Superior temporal gyrus (tissue), 1 donor: ENCODE results near the gene TPSB2.
"Not testable (repeated sequence)": the region's sequence is repeated elsewhere in the genome, so short reads cannot be mapped to it uniquely, and the experiment has no call there.

Experiments used
- DNase-seq: peaks from one replicate; pipeline ENCODE4 v3.0.0-alpha.2; 2016; ENCODE audit errors: extremely low spot score

The TPSB2 gene

DNA sequence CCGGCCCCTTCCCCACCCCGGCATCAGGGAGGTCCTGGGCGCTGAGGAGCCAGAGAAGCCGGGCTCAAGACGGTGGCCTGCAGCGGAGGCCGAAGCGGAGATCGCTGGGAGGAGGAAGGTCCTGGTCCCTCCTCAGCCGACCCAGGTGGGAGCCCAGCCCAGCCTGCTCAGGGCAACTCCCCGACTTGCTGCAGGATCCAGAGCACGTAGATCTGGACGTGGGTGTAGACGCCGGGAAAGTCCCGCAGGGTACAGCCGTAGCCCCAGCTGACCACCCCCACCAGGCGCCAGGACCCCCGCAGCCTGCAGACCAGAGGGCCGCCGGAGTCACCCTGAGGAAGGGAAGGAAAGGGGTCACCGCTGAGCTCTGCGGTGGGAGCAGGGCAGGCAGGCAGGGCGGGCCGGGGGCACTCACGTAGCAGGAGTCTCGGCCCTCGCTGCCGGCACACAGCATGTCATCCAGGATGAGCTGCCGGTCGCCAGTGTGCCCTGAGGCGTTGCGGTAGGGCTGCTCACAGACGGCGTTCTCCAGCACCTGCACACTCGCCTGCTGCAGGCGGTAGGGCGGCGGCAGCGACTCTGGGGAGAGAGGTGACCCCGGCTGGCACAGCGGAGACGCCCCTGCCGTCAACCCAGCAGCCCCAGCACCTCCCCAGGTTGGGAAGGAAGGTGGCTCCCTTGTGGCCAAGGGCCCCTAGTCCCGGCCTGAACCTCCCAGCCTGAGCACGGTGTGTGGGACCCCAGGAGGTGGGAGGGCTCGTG is 31.3 kb upstream of the TPSB2 start:
- DNase-seq = no peak

DNA sequence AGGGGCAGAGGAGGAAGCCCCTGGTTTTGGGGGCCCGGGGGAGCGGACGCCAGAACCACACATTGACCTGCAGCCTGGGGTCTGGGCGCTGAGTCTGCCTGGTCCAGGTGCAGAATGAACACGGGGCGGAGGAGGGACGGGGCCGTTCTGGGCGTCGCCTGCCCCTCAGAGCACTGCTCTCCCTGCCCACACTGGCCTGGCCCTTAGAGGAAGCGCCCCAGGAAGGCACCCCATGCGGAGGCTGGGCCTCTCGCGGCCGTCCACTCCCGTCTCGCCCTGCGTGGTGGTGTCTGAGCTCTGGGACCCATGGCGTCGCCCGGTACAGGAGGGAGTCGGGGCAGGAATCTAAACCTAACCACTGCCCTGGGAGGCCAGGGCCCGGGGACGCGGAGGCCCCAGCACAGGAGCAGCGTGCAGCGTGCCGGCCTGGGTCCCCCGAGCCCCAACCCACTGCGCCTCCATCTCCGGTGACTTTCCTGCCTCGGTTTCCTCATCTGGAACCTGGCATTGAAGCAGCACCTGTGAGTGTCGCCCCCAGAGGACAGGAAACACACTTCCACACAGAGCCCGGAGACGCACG is 30.2 kb upstream of the TPSB2 start:
- no peak for DNase-seq

DNA sequence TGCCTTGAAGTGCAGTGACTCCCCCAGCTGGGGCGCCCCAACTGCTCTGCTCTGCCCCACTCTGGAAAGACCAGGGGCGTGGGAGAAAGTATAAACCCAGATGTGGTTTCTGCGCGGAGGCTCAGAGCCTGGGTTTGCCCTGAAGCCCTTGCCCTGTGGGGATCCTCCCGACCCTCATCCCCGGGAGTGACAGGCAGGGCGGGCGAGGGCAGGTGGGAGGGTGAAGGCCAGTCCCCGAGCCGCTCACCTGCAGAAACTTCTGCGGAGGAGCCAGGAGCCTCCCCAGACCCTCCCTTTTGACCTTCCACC is 29.7 kb upstream of the TPSB2 start:
- DNase-seq = no peak

DNA sequence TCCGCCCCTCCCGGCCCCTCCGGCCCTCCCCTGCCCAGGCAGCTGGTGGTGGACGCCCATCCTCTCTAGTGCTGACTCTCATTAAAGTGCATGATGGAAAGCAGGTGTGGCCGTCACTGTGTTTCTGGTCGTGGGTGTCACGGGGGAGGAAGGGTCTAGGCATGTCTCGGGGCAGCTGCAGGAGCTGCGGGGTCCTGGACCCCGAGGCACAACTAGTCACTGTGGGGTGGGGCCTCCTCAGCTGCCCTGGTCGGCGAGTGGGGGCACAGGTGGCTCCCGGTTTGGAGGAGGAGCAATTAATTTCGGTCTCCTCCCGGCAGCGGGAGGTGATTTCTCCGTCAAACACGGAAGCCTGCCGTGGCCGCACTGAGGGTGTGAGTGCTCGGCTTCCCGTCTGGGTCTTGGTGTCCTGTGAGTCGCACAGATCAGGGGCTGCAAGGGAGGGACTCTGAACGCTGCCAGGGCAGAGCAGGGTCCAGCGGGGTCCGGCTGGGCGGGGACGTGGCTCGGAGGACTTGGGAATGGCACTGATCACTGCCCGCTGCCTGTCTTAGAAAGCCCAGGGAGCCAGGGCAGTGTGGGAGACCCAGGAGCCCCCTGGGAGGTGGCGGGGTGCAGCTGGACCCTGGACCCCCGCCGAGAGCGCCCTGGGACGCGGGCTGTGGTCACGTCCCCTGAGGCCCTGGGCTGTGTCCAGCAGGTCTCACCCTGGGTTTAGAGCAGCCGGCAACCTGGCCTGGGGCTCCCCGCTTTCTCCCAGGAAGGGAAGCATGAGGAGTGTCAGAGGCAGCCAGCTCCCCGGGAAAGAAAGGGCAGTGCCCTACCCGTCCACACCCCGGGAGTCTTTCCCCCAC is 29.1 kb upstream of the TPSB2 start:
- DNase-seq = no peak

DNA sequence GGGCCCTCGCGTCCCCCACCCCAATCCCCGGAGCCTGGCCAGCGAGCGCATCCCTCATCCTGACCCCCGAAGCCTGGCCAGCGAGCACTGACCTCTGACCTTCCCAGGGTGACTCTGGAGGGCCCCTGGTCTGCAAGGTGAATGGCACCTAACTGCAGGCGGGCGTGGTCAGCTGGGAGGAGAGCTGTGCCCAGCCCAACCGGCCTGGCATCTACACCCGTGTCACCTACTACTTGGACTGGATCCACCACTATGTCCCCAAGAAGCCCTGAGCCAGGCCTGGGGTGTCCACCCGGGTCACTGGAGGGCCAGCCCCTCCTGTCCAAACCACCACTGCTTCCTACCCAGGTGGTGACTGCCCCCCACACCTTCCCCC is 28.2 kb upstream of the TPSB2 start:
- no peak for DNase-seq

DNA sequence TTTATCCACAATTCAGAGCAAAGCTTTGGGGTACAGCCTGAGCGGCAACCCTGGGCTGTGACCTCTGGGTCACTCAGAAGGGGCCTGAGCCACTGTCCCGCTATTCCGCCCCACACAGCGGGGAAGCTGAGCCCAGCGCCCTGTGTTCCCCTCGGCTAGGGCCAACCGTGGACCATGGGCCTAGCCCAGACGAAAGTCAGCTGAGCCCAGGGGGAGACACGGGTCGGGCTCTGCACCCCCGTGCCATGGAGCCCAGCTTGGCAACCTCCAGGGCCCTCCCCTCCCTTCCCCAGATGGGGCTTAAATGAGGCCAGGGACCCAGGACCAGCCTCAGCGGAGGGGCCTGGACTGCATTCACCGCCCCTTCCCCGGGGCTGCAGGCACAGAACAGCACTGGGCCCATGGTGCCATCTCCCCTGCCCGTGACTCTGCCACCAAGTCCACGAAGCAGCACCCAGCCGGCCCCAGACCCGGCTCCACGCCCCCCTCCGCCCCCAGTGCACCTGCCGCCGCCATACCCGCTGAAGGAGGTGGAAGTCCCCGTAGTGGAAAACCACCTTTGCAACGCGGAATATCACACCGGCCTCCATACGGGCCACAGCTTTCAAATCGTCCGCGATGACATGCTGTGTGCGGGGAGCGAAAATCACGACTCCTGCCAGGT is 27.7 kb upstream of the TPSB2 start:
- DNase-seq = no peak

DNA sequence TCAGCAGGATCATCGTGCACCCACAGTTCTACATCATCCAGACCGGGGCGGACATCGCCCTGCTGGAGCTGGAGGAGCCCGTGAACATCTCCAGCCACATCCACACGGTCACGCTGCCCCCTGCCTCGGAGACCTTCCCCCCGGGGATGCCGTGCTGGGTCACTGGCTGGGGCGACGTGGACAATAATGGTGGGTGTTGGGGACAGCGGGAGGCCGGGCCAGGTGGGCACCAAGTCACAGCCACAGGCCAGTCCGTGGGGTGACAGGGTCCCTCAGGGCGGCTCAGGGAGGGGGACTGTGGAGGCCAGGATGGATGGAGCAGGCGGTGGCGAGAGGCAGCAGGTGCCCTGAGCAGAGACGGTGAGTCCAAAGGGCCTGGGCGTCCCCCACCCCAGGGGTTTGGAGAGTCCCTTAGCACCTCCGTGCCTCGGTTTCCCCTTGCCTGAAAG is 26.9 kb upstream of the TPSB2 start:
- no peak for DNase-seq

DNA sequence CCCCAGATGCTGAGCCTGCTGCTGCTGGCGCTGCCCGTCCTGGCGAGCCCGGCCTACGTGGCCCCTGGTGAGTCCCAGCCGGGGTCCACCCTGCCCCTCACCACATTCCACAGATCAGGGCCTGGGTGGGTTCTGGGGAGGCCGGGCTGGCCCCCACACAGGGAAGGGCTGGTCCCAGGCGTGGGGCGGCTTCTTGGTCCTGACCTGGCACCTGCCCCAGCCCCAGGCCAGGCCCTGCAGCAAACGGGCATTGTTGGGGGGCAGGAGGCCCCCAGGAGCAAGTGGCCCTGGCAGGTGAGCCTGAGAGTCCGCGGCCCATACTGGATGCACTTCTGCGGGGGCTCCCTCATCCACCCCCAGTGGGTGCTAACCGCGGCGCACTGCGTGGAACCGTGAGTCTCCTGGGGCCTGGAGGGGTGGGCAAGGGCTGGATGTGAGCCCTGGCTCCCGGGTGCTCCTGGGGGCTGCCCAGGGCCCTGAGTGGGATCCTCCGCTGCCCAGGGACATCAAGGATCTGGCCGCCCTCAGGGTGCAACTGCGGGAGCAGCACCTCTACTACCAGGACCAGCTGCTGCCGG is 26.4 kb upstream of the TPSB2 start:
- not testable (repeated sequence) for DNase-seq

DNA sequence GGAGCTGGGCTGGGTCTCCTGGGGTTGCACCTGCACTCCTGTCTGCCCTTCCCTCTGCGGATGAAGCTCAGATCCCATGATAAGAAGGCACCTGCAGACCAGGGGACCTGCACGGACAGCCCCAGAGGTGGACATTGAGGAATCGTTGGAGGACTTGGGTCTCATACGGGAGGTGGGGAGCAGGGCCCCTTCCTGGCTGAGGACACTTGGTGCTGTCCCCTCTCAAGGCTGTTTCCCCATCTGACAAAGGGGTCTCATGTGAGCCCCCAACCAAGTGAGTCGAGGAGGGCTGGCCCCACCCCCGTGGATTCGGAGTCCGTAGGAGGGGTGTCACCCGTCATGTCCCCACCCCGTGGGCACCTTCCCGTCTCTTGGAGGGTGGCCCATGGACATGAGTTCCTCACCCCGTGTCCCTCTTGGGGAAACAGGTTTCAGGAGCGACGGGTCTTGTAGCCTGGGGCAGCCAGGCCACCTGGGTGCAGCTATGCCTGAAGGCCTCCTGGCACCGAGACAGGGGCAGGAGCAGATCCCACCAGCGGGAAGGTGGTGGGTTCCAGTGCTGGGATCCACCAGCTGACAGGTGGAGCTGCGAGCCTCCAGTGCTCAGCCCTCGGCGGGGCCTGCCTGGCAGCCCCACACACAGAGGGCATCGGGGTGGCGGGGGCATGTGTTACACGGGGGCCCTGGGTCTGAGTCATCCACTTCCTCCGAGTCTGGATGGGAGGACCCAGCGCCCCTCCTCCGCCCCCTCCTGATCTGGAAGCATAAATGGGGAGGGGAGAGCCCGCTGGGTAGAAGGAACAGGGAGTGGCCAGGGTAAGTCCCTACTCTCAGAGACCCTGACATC is 25.5 kb upstream of the TPSB2 start, which contains the start of gene TPSD1:
Gene TPSD1, plus strand, starts transcription at position 794 of the 847 bp plus-strand sequence. CDS start 212 bp downstream, outside the sequence.
- not testable (repeated sequence) for DNase-seq

DNA sequence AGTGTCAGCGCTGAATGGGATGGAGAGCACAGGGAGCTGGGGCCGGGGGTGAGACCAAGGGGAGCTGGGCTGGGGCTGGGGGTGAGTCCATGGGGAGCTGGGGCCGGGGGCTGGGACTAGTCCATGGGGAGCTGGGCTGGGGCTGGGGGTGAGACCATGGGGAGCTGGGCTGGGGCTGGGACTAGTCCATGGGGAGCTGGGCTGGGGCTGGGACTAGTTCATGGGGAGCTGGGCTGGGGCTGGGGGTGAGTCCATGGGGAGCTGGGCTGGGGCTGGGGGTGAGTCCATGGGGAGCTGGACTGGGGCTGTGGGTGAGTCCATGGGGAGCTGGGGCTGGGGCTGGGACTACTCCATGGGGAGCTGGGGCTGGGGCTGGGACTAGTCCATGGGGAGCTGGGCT is 24.8 kb upstream of the TPSB2 start:
- not testable (repeated sequence) for DNase-seq

DNA sequence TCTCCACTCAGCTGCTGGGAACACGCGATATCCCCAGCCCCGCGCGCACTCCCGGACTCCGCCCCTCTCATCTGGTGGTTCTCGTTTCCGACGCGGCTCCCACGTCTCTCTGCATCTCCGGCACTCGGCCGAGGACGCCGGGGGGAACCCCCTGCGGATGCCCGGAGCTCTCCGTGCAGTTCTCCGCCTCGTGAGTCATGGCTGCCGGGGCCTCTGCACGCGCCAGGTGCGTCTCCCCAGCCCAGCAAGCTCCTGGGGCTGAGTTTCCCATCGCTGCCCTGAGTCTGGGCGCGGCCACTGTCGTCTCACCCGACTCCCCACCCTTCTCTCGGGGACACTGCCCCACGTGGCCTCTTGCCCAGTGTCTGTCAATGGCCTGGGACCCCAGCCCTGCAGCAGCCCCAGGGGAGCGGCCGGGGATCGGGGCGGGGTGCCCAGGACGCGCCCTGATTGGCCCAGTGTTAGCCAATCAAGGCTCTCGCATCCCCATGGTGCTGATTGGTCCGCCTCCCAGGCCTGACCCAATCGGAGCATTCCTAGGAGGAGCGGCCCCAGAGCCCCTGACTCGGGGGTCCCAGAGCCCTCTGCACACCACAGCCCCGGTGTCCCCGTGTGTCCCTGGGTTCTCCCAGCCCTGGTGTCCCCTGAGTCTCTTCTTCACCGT is 23.8 kb upstream of the TPSB2 start:
- not testable (repeated sequence) for DNase-seq

DNA sequence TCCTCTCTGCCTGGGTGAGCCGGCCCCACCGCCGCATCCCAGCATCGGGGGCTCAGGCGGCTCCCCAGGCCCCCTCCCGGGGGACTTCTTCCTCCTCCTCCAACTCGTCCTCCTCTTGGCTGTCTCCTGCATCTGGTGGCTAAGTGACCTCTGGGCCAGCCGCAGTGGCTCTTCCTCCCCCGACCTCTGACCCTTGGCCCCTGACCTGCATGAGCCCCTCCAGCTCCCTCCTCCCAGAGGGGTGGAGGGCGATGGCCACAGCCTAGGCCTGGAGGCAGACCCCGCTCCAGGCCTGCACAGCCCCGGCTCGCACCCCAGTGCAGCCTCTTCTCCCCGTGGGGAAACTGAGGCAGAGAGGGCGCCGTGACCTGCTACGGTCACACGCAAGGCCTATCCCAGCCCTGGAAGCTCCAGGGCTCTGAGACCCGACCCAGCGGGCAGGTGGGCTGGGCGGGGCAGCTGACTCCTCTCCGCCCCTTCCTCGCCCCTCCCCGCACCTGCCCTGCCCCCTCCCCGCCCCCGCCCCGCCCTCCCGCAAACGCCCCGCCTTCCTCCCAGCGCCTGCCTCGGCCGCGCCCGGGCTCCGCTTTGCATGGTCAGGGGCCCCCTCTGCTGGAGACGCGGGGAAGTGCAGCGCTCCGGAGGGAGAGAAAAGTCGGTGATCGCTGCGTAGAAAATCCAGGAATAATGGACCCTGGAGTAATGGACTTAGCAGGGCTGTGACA is 19.2 kb upstream of the TPSB2 start:
- DNase-seq = not testable (repeated sequence)

DNA sequence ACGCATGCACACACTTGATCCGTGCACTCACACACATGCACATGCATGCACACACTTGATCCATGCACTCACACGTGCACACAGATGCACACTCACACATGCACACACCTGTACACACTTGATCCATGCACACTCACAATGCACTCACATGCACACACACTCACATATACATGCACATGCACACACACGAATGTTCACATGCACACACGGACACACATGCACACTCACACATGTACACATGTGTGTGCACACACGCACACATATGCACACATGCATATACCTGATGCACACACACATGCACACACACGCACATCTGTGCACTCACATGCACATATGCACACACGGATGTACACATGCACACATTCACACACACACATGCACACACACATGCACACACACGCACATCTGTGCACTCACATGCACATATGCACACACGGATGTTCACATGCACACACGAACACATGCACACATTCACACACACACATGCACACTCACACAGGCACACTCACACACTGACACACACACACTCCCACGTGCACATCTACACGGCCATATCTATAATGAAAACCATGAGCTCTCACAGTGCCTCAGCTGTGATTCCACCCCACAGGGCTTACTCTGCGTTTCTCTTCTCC is 18.0 kb upstream of the TPSB2 start:
- not testable (repeated sequence) for DNase-seq

DNA sequence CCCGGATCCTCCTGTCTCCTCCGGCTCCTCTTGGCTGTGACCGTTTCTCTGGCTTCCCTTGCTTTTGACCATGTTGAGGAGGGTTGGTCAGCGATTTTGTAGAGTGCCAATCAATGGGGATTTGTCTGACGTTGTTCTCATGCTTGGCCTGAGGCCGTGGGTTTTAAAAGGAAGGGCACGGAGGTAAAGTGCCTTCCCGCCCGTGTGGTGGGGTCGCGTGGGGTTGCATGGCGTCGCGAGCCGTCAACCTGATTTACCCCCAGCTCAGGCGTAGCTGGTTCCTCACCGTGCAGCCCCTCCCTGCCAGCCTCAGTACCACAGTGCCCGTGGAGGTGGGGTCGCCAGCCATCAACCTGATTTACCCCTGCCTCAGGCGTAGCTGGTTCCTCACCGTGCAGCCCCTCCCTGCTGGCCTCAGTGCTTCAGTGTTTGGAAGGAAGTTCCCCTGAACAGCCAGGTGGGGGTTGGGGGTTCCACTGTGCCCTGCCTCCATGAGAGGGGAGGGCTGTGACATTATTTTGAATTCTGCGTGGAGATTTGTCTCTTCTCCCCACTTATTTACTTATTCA is 15.6 kb upstream of the TPSB2 start:
- DNase-seq = no peak

DNA sequence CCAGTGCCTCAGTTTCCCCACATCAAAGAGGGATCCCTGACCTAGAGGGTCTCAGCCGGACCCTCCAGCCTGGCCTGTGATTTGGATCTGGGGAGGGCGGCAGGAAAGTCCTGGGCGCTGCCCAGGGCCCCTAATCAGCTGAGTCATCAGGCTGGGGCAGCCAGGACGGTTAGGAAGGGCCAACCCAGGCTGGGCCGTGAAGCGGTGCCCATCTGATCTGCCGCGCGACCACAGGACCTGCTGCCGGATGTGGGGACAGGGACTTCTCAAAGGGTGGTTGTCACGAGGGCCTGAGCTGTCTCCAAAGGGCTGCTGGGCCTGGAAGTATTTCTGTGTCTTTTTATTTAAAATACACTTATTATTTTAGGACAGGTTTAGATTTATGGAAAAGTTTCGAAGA is 14.9 kb upstream of the TPSB2 start:
- no peak for DNase-seq

DNA sequence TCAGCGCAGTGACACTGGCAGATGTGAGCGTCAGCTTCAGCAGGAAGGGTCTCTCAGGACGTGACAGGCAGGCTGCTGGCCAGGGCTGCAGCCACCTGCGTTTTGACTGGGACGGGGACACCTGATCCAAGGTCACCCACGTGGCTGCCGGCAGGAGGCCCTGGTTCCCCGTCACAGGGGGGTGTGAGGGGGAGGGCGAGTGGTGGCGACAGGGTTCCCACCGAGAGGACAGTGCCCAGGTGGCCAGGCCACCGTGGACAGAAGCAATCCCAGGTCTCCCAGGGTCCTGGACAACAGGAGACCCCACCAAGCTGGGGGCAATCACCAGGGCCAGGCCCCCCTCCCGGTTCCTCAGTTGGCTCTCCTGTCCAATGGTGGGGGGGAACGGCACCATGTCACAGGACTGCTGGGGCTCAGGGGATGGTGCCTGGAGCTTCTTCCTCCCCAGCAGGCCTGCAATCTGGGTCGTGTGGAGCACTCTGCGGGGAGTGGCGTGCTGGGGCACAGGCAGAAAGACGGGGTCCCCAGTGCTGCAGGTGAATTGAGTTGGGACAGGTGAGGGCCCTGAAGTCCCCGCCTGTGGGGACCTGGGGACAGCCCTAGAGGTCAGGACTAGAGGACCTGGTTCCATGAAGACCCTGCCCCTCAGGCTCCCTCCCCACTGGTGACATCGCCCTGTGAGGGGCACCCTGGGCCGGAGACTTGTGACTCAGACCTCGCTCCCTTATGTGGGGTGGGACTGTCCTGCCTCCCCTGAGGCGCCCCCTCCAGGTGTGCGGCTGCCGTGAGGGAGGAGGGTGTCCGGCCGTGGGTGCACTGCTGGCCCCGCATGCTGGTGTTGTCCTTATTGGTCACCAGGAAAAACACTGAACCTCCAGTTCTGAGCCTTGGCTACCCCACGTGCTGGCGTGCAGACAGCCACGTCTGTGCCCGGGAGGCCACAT is 14.2 kb upstream of the TPSB2 start:
- DNase-seq = not testable (repeated sequence)

DNA sequence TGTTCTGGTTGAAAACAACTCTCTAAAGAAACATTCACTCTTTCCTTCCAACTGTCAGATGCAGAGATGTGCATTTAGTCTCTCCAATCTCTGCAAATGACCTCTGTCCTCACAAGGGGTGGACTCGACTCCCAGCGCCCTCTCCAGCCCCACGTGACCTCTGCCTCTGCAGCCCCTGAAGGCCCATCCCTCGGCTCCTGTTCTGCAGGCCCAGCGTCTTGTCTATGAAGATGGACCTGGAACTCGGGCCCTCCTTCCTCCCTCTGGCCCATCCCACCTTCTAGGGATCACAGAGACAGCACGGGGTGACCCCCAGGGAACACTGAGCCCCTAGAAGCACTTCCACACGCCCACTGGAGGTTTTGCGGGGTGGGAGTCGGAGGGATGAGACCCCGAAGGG is 13.4 kb upstream of the TPSB2 start:
- not testable (repeated sequence) for DNase-seq

DNA sequence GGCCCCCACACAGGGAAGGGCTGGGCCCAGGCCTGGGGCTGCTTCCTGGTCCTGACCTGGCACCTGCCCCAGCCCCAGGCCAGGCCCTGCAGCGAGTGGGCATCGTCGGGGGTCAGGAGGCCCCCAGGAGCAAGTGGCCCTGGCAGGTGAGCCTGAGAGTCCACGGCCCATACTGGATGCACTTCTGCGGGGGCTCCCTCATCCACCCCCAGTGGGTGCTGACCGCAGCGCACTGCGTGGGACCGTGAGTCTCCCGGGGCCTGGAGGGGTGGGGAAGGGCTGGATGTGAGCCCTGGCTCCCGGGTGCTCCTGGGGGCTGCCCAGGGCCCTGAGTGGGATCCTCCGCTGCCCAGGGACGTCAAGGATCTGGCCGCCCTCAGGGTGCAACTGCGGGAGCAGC is 11.1 kb upstream of the TPSB2 start:
- DNase-seq = not testable (repeated sequence)
